ENCODE data around the gene CLDN6.

CLDN6 gene

DNA sequence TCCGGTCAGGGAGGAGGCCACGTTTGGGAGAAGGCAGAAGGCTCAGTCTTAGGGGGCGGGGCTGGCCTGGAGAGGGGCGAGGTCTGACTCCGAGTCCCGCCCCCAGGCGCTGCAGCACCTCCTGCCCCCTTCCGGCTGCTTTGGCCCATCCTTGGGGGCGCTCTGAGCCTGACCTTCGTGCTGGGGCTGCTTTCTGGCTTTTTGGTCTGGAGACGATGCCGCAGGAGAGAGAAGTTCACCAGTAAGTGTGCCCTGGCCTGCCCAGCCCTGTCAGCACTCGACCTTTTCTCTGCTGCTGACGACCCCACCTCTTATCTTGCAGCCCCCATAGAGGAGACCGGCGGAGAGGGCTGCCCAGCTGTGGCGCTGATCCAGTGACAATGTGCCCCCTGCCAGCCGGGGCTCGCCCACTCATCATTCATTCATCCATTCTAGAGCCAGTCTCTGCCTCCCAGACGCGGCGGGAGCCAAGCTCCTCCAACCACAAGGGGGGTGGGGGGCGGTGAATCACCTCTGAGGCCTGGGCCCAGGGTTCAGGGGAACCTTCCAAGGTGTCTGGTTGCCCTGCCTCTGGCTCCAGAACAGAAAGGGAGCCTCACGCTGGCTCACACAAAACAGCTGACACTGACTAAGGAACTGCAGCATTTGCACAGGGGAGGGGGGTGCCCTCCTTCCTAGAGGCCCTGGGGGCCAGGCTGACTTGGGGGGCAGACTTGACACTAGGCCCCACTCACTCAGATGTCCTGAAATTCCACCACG lies 3.6 kb upstream of the CLDN6 start:
- peaks cover 25% of the 10 kb centered on the region for H3K4me1 ChIP-seq (ENCODE audit: control insufficient read depth, insufficient read depth, low read length)
- peak overlapping the region; percentile 56 for H3K4me3 ChIP-seq (ENCODE audit: insufficient read depth, low read depth, low read length)
- peaks cover 13% of the 10 kb centered on the region for H3K36me3 ChIP-seq (ENCODE audit: control insufficient read depth, insufficient read depth, low read length)
- H3K9me3 ChIP-seq (ENCODE audit: control insufficient read depth, low read length): no peaks in the 10 kb centered on the region
- WGBS, 2 experiments: 0 to 1% methylated on average over 24 to 25 of the region's 25 CpGs
- peak overlapping the region; percentile 83 for H3K27ac ChIP-seq (ENCODE audit: insufficient read depth, low read depth, low read length, poor library complexity, severe bottlenecking)
- peaks cover 5% of the 10 kb centered on the region for H3K27me3 ChIP-seq (ENCODE audit: control insufficient read depth, insufficient read depth, low read length, poor library complexity, severe bottlenecking)

- Histone ChIP-seq H3K36me3 (ENCODE audit: control insufficient read depth, insufficient read depth, low read length) (peaks cover 6% of the 10 kb centered on the region), H3K4me3 (ENCODE audit: insufficient read depth, low read depth, low read length) (peak overlapping the region; percentile 56), H3K27me3 (ENCODE audit: control insufficient read depth, insufficient read depth, low read length, poor library complexity, severe bottlenecking) (peaks cover 5% of the 10 kb centered on the region), H3K27ac (ENCODE audit: insufficient read depth, low read depth, low read length, poor library complexity, severe bottlenecking) (peak overlapping the region; percentile 83), H3K4me1 (ENCODE audit: control insufficient read depth, insufficient read depth, low read length) (peaks cover 25% of the 10 kb centered on the region), H3K9me3 (ENCODE audit: control insufficient read depth, low read length) (no peaks in the 10 kb centered on the region)
- WGBS, 2 experiments: 0% methylated on average over 57 of the region's 57 CpGs
These were observed 2.8 kb upstream of the CLDN6 start for GRCh38 chr16:3020604-3021448.

GRCh38 chr16:3020247-3020603 lies 2.2 kb upstream of the CLDN6 start, which contains the start of gene TNFRSF12A:
Gene TNFRSF12A, plus strand, starts transcription at chr16:3020368. Its CDS starts 30 bp downstream, at chr16:3020398.
- Histone ChIP-seq H3K4me1 (ENCODE audit: control insufficient read depth, insufficient read depth, low read length) (peaks cover 25% of the 10 kb centered on the region), H3K4me3 (ENCODE audit: insufficient read depth, low read depth, low read length) (peak within 1 kb of the TSS; percentile 56), H3K36me3 (ENCODE audit: control insufficient read depth, insufficient read depth, low read length) (no peaks in the 10 kb centered on the region), H3K27ac (ENCODE audit: insufficient read depth, low read depth, low read length, poor library complexity, severe bottlenecking) (peak within 1 kb of the TSS; percentile 83), H3K9me3 (ENCODE audit: control insufficient read depth, low read length) (no peaks in the 10 kb centered on the region), H3K27me3 (ENCODE audit: control insufficient read depth, insufficient read depth, low read length, poor library complexity, severe bottlenecking) (peaks cover 5% of the 10 kb centered on the region)
- WGBS, 2 experiments: 0% methylated on average over 49 of the region's 49 CpGs

- Histone ChIP-seq H3K27me3 (ENCODE audit: control insufficient read depth, insufficient read depth, low read length, poor library complexity, severe bottlenecking) (peaks cover 5% of the 10 kb centered on the region), H3K4me3 (ENCODE audit: insufficient read depth, low read depth, low read length) (peak overlapping the region; percentile 56), H3K27ac (ENCODE audit: insufficient read depth, low read depth, low read length, poor library complexity, severe bottlenecking) (no peak overlapping the region), H3K9me3 (ENCODE audit: control insufficient read depth, low read length) (no peaks in the 10 kb centered on the region), H3K4me1 (ENCODE audit: control insufficient read depth, insufficient read depth, low read length) (peaks cover 29% of the 10 kb centered on the region), H3K36me3 (ENCODE audit: control insufficient read depth, insufficient read depth, low read length) (no peaks in the 10 kb centered on the region)
- 48% methylated on average over 39 to 40 of the region's 40 CpGs for WGBS, 2 experiments
These were observed 1.7 kb upstream of the CLDN6 start for GRCh38 chr16:3019594-3020246.

DNA sequence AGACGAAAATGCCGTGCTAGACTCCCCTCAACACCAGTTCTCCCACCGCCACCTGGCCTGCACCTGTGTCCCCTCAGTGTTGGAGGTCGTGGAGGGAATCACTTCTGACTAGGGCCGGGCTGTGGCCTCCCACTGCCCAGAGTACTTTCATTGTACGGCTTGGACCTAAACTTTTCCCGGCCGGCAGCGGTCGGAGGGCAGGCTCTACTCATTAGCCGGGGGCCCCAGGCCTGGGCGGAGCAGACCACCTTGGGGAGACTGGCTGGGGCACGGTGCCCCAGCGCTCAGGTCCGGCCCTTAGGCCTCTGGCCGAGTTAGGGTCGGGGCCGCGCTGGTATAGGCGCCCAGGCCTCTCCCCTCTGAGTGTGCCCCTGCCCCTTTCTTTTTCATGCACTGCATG lies 639 bp downstream of the CLDN6 start:
- peak overlapping the region; percentile 61 for H3K27ac ChIP-seq (ENCODE audit: insufficient read depth, low read depth, low read length, poor library complexity, severe bottlenecking)
- H3K9me3 ChIP-seq (ENCODE audit: control insufficient read depth, low read length): no peaks in the 10 kb centered on the region
- no peaks in the 10 kb centered on the region for H3K36me3 ChIP-seq (ENCODE audit: control insufficient read depth, insufficient read depth, low read length)
- peak overlapping the region; percentile 58 for H3K4me3 ChIP-seq (ENCODE audit: insufficient read depth, low read depth, low read length)
- H3K4me1 ChIP-seq (ENCODE audit: control insufficient read depth, insufficient read depth, low read length): peaks cover 25% of the 10 kb centered on the region
- peaks cover 22% of the 10 kb centered on the region for H3K27me3 ChIP-seq (ENCODE audit: control insufficient read depth, insufficient read depth, low read length, poor library complexity, severe bottlenecking)
- WGBS, 2 experiments: 1% methylated on average over 20 of the region's 20 CpGs

- Histone ChIP-seq H3K27ac (ENCODE audit: insufficient read depth, low read depth, low read length, poor library complexity, severe bottlenecking) (no peak overlapping the region), H3K27me3 (ENCODE audit: control insufficient read depth, insufficient read depth, low read length, poor library complexity, severe bottlenecking) (peaks cover 33% of the 10 kb centered on the region), H3K9me3 (ENCODE audit: control insufficient read depth, low read length) (no peaks in the 10 kb centered on the region), H3K4me3 (ENCODE audit: insufficient read depth, low read depth, low read length) (no peak overlapping the region), H3K36me3 (ENCODE audit: control insufficient read depth, insufficient read depth, low read length) (no peaks in the 10 kb centered on the region), H3K4me1 (ENCODE audit: control insufficient read depth, insufficient read depth, low read length) (peaks cover 14% of the 10 kb centered on the region)
- WGBS, 2 experiments: 84% methylated on average over 13 of the region's 13 CpGs
These were observed 2.0 kb downstream of the CLDN6 start for GRCh38 chr16:3015865-3016521.

- WGBS, 2 experiments: 92 to 93% methylated on average over 6 of the region's 6 CpGs
- no peaks in the 10 kb centered on the region for H3K36me3 ChIP-seq (ENCODE audit: control insufficient read depth, insufficient read depth, low read length)
- no peak overlapping the region for H3K27ac ChIP-seq (ENCODE audit: insufficient read depth, low read depth, low read length, poor library complexity, severe bottlenecking)
These were observed 3.0 kb downstream of the CLDN6 start for GRCh38 chr16:3014971-3015370.

DNA sequence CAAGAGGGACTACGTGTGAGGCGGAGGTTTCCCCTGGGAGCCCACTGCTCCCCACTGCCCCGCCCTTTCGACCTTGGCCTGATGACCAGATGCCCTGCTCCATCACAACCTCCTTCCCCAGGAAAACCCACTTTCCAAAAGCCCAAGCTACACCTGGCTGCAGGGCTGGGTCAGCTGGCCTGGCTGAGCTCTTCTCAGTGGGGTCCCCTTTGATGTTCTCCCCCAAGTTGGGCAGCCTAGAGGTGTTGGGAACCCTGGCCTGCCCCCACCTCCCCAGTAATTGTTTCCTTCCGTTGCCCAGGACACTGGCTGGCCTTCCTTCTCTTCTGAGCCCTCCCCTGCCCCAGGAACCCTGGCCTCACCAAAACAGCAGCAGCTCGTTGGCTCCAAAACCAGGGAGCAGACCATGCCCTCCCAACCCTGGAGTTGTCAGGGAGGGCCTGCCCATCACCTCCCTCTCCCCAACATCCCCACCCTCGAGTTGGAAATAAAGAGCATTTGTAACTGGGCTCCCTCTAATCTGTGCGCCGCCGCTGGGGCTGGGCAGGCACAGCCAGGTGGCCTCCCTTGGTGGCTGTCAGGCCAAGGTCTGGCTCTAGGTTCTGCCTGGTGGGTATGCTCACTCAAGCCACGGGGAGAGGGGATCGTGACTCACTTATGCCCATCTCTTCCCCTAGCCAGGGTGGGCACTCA lies 3.8 kb downstream of the CLDN6 start:
- H3K9me3 ChIP-seq (ENCODE audit: control insufficient read depth, low read length): no peaks in the 10 kb centered on the region

More at GRCh38 chr16:3014971-3015370, 3.0 kb downstream of the CLDN6 start:
- Histone ChIP-seq H3K4me3 (ENCODE audit: insufficient read depth, low read depth, low read length) (no peak overlapping the region), H3K27me3 (ENCODE audit: control insufficient read depth, insufficient read depth, low read length, poor library complexity, severe bottlenecking) (peaks cover 33% of the 10 kb centered on the region), H3K4me1 (ENCODE audit: control insufficient read depth, insufficient read depth, low read length) (peaks cover 17% of the 10 kb centered on the region), H3K9me3 (ENCODE audit: control insufficient read depth, low read length) (no peaks in the 10 kb centered on the region)

GRCh38 chr16:3013491-3013951 lies 4.5 kb downstream of the CLDN6 start:
- no peaks in the 10 kb centered on the region for H3K36me3 ChIP-seq (ENCODE audit: control insufficient read depth, insufficient read depth, low read length)
- H3K27me3 ChIP-seq (ENCODE audit: control insufficient read depth, insufficient read depth, low read length, poor library complexity, severe bottlenecking): peaks cover 38% of the 10 kb centered on the region
- H3K9me3 ChIP-seq (ENCODE audit: control insufficient read depth, low read length): no peaks in the 10 kb centered on the region
- H3K4me3 ChIP-seq (ENCODE audit: insufficient read depth, low read depth, low read length): no peak overlapping the region
- H3K27ac ChIP-seq (ENCODE audit: insufficient read depth, low read depth, low read length, poor library complexity, severe bottlenecking): no peak overlapping the region
- WGBS, 2 experiments: 74 to 76% methylated on average over 27 of the region's 27 CpGs
- H3K4me1 ChIP-seq (ENCODE audit: control insufficient read depth, insufficient read depth, low read length): peaks cover 25% of the 10 kb centered on the region

More for the DNA sequence above, 3.8 kb downstream of the CLDN6 start:
- no peak overlapping the region for H3K4me3 ChIP-seq (ENCODE audit: insufficient read depth, low read depth, low read length)
- H3K27me3 ChIP-seq (ENCODE audit: control insufficient read depth, insufficient read depth, low read length, poor library complexity, severe bottlenecking): peaks cover 33% of the 10 kb centered on the region
- no peaks in the 10 kb centered on the region for H3K36me3 ChIP-seq (ENCODE audit: control insufficient read depth, insufficient read depth, low read length)
- H3K4me1 ChIP-seq (ENCODE audit: control insufficient read depth, insufficient read depth, low read length): peaks cover 22% of the 10 kb centered on the region
- 79 to 81% methylated on average over 12 of the region's 12 CpGs for WGBS, 2 experiments
- H3K27ac ChIP-seq (ENCODE audit: insufficient read depth, low read depth, low read length, poor library complexity, severe bottlenecking): no peak overlapping the region
